SK-N-SH (cell line): Measurements from ENCODE around the gene ADIRF. TPM values are rescaled to one million over a fixed set of nuclear protein-coding genes. Genes with fewer than 3 reads are reported as not detected.
A peak's percentile ranks its signal among the peaks of the same experiment; 100 is the strongest.

Source experiments
- CTCF ChIA-PET: fragments of 300-600, 350-600 bp; formaldehyde crosslinking; extraction: SDS; loops from one replicate; lab custom pipeline; 2021; lab: Yijun Ruan, JAX
- POLR2A ChIA-PET: fragments of 350-600 bp; sonication (Branson Sonifier 250); formaldehyde crosslinking; extraction: SDS; loops from one replicate; lab custom pipeline; 2020; ENCODE audit warnings: antibody characterized with exemption, inconsistent platforms; lab: Yijun Ruan, JAX
- DNase-seq: peaks from one replicate; pipeline ENCODE4 v3.0.0; 2012
- H2AFZ ChIP-seq: fragments of 200-600 bp; sonication (generic); 2 replicates; pipeline ENCODE4 v1.8.1; 2016; ENCODE audit warnings: antibody characterized with exemption, mild to moderate bottlenecking, low read depth
- H3F3A ChIP-seq: fragments of 200-600 bp; sonication (generic); replicated peaks from 2 replicates; pipeline ENCODE3; 2016; ENCODE audit warnings: antibody characterized with exemption, mild to moderate bottlenecking; ENCODE audit not compliant: insufficient read depth
- H3K27ac ChIP-seq, 2 experiments: fragments of 200-500 bp in 1 of 2; fragments of 200-600 bp in 1 of 2; sonication (Bioruptor generic) in 1 of 2; sonication (generic), shearing (Covaris generic) in 1 of 2; 2 replicates each; pipeline versions ENCODE4 v1.5.1 to v1.6.1; 2014 to 2016; ENCODE audit warnings: low read depth in 2 of 2, inconsistent platforms in 1 of 2, low read length in 1 of 2, mild to moderate bottlenecking in 1 of 2, mixed read lengths in 1 of 2
- H3K27me3 ChIP-seq: fragments of 200-600 bp; sonication (generic), shearing (Covaris generic); 2 replicates; pipeline ENCODE4 v1.6.1; 2016; ENCODE audit warnings: mixed run types; ENCODE audit not compliant: insufficient read depth
- H3K36me3 ChIP-seq, 2 experiments: fragments of 200-500 bp in 1 of 2; fragments of 200-600 bp in 1 of 2; sonication (Bioruptor generic) in 1 of 2; sonication (generic) in 1 of 2; replicated peaks in 1 of 2; 2 replicates each; pipeline versions ENCODE3 to v1.5.1; 2014 to 2016; ENCODE audit warnings: low read length in 1 of 2, mild to moderate bottlenecking in 1 of 2; ENCODE audit not compliant: insufficient read depth in 2 of 2, control insufficient read depth in 1 of 2
- H3K4me1 ChIP-seq, 2 experiments: fragments of 200-500 bp in 1 of 2; fragments of 200-600 bp in 1 of 2; sonication (Bioruptor generic) in 1 of 2; sonication (generic), shearing (Covaris generic) in 1 of 2; 2 replicates each; pipeline versions ENCODE4 v1.5.1 to v1.6.1; 2014 to 2016; ENCODE audit warnings: low read depth in 1 of 2, low read length in 1 of 2, mixed run types in 1 of 2; ENCODE audit not compliant: insufficient read depth in 2 of 2, control insufficient read depth in 1 of 2
- H3K4me2 ChIP-seq: fragments of 200-600 bp; sonication (generic), shearing (Covaris generic); 2 replicates; pipeline ENCODE4 v1.6.1; 2017; ENCODE audit warnings: mixed run types
- H3K4me3 ChIP-seq, 2 experiments: fragments of 200-500 bp in 1 of 2; fragments of 200-600 bp in 1 of 2; sonication (Bioruptor generic) in 1 of 2; sonication (generic), shearing (Covaris generic) in 1 of 2; 2 replicates each; pipeline versions ENCODE4 v1.5.1 to v1.8.1; 2014 to 2016; ENCODE audit warnings: low read depth in 2 of 2, inconsistent platforms in 1 of 2, low read length in 1 of 2, mild to moderate bottlenecking in 1 of 2, mixed read lengths in 1 of 2, moderate library complexity in 1 of 2
- H3K79me2 ChIP-seq: fragments of 200-600 bp; sonication (generic); 2 replicates; pipeline ENCODE4 v1.8.1; 2017; ENCODE audit warnings: mild to moderate bottlenecking; ENCODE audit not compliant: insufficient read depth
- H3K9ac ChIP-seq: fragments of 200-600 bp; sonication (generic); 2 replicates; pipeline ENCODE4 v1.6.1; 2017; ENCODE audit warnings: mixed run types
- H3K9me2 ChIP-seq: fragments of 200-600 bp; sonication (generic); 2 replicates; pipeline ENCODE4 v1.6.1; 2017; ENCODE audit warnings: mixed run types
- H3K9me3 ChIP-seq: fragments of 200-600 bp; sonication (generic); 2 replicates; pipeline ENCODE4 v1.6.1; 2017; ENCODE audit warnings: mixed run types, mild to moderate bottlenecking, moderate library complexity
- H4K20me1 ChIP-seq: fragments of 200-600 bp; sonication (generic); 2 replicates; pipeline ENCODE4 v1.6.1; 2017; ENCODE audit warnings: mild to moderate bottlenecking, mixed run types; ENCODE audit not compliant: insufficient read depth
- CTCF ChIP-seq: fragments of 200-600 bp; sonication (generic); IDR thresholded peaks from 2 replicates; pipeline ENCODE4 v1.6.1; 2017; ENCODE audit warnings: antibody characterized with exemption, mild to moderate bottlenecking, moderate library complexity
- ELF1 ChIP-seq: IDR thresholded peaks from 2 replicates; pipeline ENCODE4 v1.4.0; 2012
- FOSL2 ChIP-seq: IDR thresholded peaks from 2 replicates; pipeline ENCODE4 v1.4.0; 2012; ENCODE audit warnings: low read depth, mild to moderate bottlenecking, moderate library complexity, borderline replicate concordance
- FOXJ3 ChIP-seq: sonication (generic); formaldehyde crosslinking; IDR thresholded peaks from 2 replicates; pipeline ENCODE4 v1.5.1; 2020; ENCODE audit warnings: mild to moderate bottlenecking, missing genetic modification reagents
- FOXM1 ChIP-seq: IDR thresholded peaks from 2 replicates; pipeline ENCODE4 v1.4.0; 2012; ENCODE audit warnings: low read depth, mild to moderate bottlenecking
- GABPA ChIP-seq: IDR thresholded peaks from 2 replicates; pipeline ENCODE4 v1.4.0; 2012; ENCODE audit warnings: low read depth, mild to moderate bottlenecking
- JUND ChIP-seq: IDR thresholded peaks from 2 replicates; pipeline ENCODE4 v1.4.0; 2012
- MEF2A ChIP-seq: IDR thresholded peaks from 2 replicates; pipeline ENCODE4 v1.4.0; 2012; ENCODE audit warnings: low read depth, borderline replicate concordance
- RXRA ChIP-seq: IDR thresholded peaks from 2 replicates; pipeline ENCODE4 v1.4.0; 2012; ENCODE audit warnings: low read depth, mild to moderate bottlenecking, borderline replicate concordance
- SIN3A ChIP-seq: IDR thresholded peaks from 2 replicates; pipeline ENCODE4 v1.6.1; 2012; ENCODE audit warnings: low read depth, mild to moderate bottlenecking, low read length, moderate library complexity, borderline replicate concordance
- TCF12 ChIP-seq: IDR thresholded peaks from 2 replicates; pipeline ENCODE4 v1.4.0; 2012
- YY1 ChIP-seq: IDR thresholded peaks from 2 replicates; pipeline ENCODE4 v1.4.0; 2012; ENCODE audit warnings: low read depth, mild to moderate bottlenecking
- WGBS: methylation state at CpG from one replicate; pipeline ENCODE4 v1.1.6; 2017; ENCODE audit warnings: low lambda C conversion rate; 5-methylcytosine and 5-hydroxymethylcytosine counted together
- polyA plus RNA-seq, 3 experiments: library from polyadenylated mRNA; depleted of rRNA; stranded (reverse); fragments of >200 nt; gene quantifications; 2 replicates each; pipeline ENCODE4 v1.2.3, GENCODE V29; 2012
- TF ChIP-seq, protein P1 (sequence below): IDR thresholded peaks from 2 replicates; pipeline ENCODE4 v1.4.0; 2012; ENCODE audit warnings: low read depth

The ADIRF gene
- polyA plus RNA-seq, 1 of the 3 experiments (the other 2 are of a cell fraction), result not detected

DNA sequence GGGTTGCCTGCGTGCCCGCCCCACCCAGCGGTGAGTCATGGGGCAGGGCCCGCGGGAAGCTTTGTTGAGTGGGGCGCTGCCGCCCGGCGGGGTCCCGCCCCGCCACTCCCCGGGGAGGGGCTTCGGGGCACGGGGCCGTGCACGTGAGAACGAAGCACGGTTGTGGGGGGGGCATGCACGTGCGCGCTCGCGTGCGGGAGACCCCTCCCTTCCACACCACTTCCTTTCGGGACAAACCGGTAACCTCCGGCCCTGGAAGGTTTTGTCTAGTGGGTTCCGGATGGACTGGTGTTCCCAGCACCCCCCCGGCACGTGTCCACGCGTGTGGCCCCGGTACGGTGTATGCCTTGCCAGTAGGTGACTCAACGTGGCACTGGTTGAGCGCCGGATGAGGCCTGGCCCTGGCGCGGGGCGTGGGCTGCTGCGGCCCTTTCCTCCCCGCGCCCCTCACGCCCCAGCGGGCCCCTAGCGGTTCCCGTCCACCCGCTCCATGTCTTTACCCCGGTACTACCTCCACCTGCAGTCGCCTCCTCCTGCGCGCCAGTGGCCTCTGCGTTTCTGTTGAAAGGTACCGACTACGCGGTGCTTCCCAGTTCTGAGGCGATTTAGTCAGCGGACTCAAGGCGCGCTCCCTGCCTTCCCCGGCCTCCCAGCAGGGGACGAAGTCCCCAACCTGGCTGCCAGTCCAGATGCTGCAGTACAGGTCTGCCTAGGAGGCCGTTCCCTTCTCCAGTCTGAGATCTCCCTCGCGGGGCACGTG lies 3.1 kb downstream of the ADIRF start:
- Histone ChIP-seq H2AFZ (no peak overlapping the region), H3K4me1 (peaks cover 0 to 4% of the 10 kb centered on the region in 2 experiments; a peak in 1 of 4 replicates), H3K27me3 (no peaks in the 10 kb centered on the region), H3F3A (no peaks in the 10 kb centered on the region), H3K36me3 (no peaks in the 10 kb centered on the region), H3K9me2 (no peaks in the 10 kb centered on the region), H3K27ac (no peak overlapping the region), H3K4me3 (no peak overlapping the region), H3K79me2 (no peaks in the 10 kb centered on the region), H3K9ac (no peak overlapping the region), H3K9me3 (no peaks in the 10 kb centered on the region), H4K20me1 (no peaks in the 10 kb centered on the region)
- peak; percentile 41 for DNase-seq
- ChIA-PET CTCF (interaction anchor here (1.0 kb wide), 1 partner anchor 32 kb away, joined by 3 read pairs; no protein-coding TSS in a partner anchor), POLR2A (no interaction called here)
- 92% methylated on average over 42 of the region's 66 CpGs for WGBS
- TF ChIP-seq ELF1, result no peak
- no peak for TF ChIP-seq JUND
- TF ChIP-seq, protein P1, sequence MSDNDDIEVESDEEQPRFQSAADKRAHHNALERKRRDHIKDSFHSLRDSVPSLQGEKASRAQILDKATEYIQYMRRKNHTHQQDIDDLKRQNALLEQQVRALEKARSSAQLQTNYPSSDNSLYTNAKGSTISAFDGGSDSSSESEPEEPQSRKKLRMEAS, result no peak
- no peak for TF ChIP-seq TCF12
- TF ChIP-seq GABPA, result no peak
- TF ChIP-seq FOXJ3 (CRISPR knock-in tag), result no peak
- TF ChIP-seq FOSL2, result no peak
- TF ChIP-seq FOXM1, result no peak
- TF ChIP-seq, all 33 proteins: peak for 0
- H3K4me2 ChIP-seq, result no peak overlapping the region

DNA sequence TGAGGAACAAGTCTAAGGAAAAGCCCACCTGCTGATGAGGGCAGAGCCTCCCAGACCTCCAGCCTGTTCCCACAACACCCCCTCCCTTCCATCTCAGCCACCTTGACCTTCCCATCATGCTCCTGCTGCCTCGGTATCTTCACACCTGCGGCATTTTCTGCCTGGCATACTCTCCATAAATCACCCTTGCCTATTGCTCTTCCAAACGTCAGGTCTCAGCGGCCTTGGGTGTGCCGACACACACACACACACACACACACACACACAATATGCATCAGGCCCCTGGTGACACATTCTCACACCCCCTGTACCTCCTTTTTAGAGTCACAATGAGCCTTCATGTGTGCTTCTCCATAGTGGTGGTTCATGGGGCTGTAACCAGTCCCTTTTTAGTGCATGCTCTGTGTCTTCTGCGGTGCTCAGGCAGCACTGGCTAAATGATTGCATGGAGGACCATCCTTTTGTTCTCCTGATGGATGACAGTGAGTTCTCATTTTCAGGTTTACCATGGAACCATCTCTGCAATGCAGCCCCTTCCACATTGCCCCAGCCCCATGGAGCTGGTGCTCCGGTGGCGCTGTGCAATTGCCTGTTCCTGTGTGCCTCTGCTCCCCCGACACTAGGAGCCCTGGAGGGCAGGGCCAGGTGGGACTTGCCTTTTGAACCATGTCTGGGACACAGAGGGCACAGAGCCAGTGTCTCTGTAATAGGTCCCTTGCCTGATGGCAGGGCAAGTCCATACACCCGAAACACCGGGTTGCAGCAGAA lies 4.5 kb downstream of the ADIRF start:
- TF ChIP-seq RXRA, result no peak
- TF ChIP-seq MEF2A, result no peak
- TF ChIP-seq SIN3A, result no peak
- TF ChIP-seq YY1, result no peak
- no peak for TF ChIP-seq CTCF
- 95% methylated on average over 10 of the region's 11 CpGs for WGBS
- H2AFZ ChIP-seq, result no peak overlapping the region

More for the DNA sequence above, 4.5 kb downstream of the ADIRF start:
- H4K20me1 ChIP-seq, result no peaks in the 10 kb centered on the region
- H3K4me3 ChIP-seq, result no peak overlapping the region
- H3K27me3 ChIP-seq, result no peaks in the 10 kb centered on the region
- POLR2A ChIA-PET, result no interaction called here
- no peaks in the 10 kb centered on the region for H3K79me2 ChIP-seq
- H3K4me2 ChIP-seq, result no peak overlapping the region
- DNase-seq, result no peak
- H3K4me1 ChIP-seq, result no peaks in the 10 kb centered on the region; a peak in 1 of 4 replicates
- no peaks in the 10 kb centered on the region for H3K36me3 ChIP-seq
- CTCF ChIA-PET, result no interaction called here
- H3K27ac ChIP-seq, result no peak overlapping the region
- H3K9me2 ChIP-seq, result no peaks in the 10 kb centered on the region
- no peaks in the 10 kb centered on the region for H3K9me3 ChIP-seq
- no peaks in the 10 kb centered on the region for H3F3A ChIP-seq
- H3K9ac ChIP-seq, result no peak overlapping the region
